A549 treated with AZD2906 at 1 μM for 4 hours (cell line): ENCODE measurements around the gene APOBEC2. TPM values are rescaled to one million over a fixed set of nuclear protein-coding genes. Genes with fewer than 3 reads are reported as not detected.

Source experiments
- total RNA-seq: library from RNA; stranded (reverse); fragments of 200-300 nt; extraction: Qiagen RNA extraction; gene quantifications from 5 replicates; pipeline ENCODE4 v1.2.3, GENCODE V29; 2022

The APOBEC2 gene
- not detected in 5 replicates for total RNA-seq

DNA sequence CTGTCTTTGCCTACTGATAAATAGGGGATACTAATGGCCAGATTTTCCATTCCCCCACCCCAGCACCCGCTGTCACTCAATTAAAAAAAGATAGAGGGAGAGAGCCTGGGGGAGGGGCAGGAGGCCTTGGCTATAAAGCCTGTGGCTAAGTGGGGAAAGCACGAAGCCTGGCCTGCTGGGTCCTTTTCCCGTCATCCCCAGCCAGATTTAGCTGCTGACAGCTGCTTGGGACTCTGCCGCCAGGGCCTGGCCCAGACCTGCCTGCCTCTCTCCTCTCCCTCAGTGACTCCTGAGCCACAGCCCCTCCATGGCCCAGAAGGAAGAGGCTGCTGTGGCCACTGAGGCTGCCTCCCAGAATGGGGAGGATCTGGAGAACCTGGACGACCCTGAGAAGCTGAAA is at the start of gene APOBEC2:
Gene APOBEC2 (plus strand): TSS at position 162 of the 400 bp plus-strand sequence. CDS start 146 bp downstream, at position 308.

DNA sequence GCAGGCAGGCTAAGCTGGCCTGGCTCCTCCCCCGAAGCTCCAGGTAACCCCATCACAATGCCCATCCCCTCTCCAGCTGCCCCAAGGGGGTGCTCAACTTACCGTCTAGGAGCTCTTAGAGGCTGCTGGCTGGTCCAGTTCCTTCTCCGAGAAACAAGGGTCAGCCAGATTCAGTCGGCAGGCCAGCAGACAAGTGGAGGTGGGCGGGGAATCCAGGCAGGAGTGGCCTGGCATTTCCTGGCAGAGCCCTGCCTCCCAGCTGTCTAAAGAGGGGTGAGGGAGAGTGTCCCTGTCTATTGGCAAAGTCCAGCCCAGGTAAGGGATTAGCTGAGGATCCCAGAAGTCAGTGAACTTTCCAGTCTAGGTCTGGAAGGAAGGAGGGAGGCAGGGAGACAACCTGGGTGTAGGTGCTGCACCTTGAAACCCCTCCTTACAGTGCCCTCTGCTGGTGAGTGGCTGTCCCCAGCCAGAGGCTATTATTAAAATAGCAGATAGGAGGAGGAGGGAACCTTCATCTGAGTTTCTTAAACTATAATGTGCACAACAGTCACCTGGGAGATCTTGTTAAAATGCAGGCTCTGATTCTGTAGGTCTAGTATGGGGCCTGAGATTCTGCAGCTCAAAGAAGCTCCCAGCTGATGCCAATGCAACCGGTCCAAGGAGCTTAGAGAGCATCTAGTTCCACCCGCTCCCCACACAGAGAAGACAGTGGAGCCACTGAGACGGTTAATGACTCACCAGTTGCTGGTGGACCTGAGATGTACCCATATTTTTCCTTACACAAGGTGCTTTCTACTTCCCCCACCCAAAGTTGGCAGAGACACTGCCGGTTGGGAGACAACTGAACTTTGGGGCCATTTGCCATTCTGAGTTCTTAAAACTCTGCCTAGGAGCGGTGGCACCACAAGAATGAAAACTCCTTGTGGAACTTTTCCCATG is 13.7 kb upstream of the APOBEC2 start, which contains the start of gene UNC5CL:
Gene UNC5CL (minus strand): TSS at position 162 of the 939 bp plus-strand sequence. CDS start 4,147 bp downstream, outside the sequence.

DNA sequence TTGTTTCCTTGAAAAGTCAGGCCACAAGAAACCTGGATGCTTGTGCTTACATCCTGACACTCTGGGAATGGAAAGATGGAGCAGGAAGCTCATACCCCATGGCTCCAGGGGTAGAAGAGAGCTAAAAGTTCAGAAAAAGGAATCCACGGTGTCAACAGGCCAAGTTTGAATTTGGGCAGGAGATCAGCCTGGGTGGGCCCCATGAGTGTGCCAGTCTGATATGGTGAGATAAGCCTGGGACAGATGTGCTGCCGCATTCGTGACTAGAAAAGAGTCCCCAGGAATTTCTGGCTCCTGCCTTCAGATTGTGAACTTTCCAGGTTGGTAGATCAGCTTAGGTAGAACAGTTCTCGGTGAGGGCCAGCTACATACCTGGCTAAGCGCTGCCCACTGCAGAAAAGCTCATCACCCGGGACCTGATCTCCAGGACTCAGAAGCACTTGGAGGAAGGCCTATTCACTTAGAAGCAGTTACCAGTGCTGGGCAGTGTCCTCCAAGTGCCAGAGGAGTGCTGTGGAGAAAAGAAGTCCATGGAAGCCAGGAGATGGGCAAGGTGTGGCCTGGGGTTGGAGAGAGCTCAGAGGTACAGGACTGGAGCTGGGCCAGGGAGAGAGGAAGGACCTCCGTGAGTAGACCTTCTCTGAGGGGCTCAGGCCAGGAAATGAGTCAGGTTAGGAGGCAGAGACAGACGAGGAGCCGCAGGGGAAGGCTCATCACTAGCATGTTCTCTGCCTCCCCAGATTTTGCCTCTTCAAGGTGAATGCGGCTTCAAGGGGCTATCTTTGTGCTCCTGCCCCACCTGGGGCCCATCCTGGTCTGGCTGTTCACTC is 10.6 kb upstream of the APOBEC2 start, which contains the start of gene TSPO2:
Gene TSPO2 (plus strand): TSS at position 242 of the 830 bp plus-strand sequence. CDS start 519 bp downstream, at position 761.

DNA sequence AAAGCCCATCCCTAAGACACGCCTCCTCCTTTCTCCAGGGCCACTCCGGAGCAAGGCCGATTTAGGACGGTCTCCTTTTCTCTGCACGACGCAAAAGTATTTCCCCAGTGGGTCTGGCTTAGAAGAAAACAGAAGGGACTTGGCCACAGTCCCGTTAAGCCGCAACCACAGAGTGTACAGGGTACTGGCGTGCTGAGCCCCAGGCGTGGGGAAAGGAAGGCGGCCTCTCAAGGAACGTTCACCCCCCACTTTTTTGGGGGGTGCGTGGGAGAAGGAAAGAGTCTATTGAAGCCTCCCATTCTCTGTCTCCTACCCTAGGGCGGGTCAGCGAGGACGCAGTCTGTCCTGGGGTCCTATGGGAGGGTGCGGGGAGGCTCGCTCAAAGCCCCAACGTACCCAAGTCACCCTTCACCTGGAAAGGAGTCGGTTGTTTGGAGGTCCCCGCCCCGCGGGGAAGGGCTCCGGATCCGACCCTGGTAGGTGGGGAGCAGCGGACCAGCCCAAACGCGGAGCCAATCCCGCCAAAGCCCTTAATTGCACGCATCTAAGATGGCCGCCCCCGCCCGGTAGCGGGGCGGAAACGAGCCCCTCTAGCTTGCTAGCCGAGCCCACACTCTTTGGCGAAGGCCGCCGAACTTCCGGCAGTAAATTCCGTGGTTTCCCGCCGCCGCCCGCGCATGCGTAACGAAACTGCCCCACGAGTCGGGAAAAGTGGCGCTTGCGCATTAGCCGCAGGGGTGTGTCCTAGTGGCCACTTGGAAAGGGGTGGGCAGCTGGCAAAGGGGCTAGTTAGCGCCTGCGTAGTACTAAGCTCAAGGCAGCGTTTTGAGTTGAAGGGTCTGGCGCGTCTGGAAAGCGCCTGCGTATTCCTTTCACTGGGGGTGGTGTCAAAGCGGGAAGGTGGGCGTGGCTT is 19.2 kb downstream of the APOBEC2 start, which contains the start of gene OARD1:
Gene OARD1 (minus strand): TSS at position 434 of the 913 bp plus-strand sequence. CDS start 722 bp downstream, outside the sequence.

DNA sequence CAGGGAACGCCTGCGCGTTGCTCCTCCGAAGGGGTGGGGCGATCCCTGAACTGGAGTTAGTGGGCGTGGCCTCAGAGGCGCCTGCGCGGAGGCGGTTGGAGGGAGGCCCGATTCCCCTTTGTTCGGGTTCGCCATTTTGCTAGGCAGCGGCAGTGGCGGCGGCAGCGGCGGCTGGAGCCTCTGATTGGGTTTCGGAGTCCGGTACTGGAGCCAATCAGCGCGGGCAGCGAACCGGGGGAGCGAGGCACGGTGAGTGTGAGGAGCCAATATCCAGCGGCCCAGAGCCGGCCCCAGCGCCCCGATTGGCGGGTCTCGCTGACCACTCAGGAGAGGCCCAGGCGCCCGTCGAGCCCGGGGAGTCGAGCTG is 19.8 kb downstream of the APOBEC2 start, which contains the start of gene NFYA:
Gene NFYA (plus strand): TSS at position 139 of the 367 bp plus-strand sequence. CDS start 6,116 bp downstream, outside the sequence.

Other genes starting within 250 kb of the APOBEC2 start
- 0.34 to 0.78 TPM (median 0.62 TPM) in 5 replicates for gene UNC5CL, start 14.0 kb upstream of the APOBEC2 start, total RNA-seq
- 0.09 TPM in 1 of 5 replicates, not detected in the others for gene TSPO2, start 10.7 kb upstream of the APOBEC2 start, total RNA-seq
- 17.1 to 20.7 TPM (median 18.7 TPM) in 5 replicates for gene OARD1, start 19.2 kb downstream of the APOBEC2 start, total RNA-seq
- gene NFYA, start 19.8 kb downstream of the APOBEC2 start, total RNA-seq: 10.3 to 14.3 TPM (median 12.7 TPM) in 5 replicates
- gene TREML1, start 101.1 kb downstream of the APOBEC2 start, total RNA-seq: not detected in 5 replicates
- gene TREM2, start 109.9 kb downstream of the APOBEC2 start, total RNA-seq: 0.07 TPM in 1 of 5 replicates, not detected in the others
- gene TREML2, start 147.9 kb downstream of the APOBEC2 start, total RNA-seq: not detected in 5 replicates
- not detected in 5 replicates for gene TREML4, start 175.1 kb downstream of the APOBEC2 start, total RNA-seq
- gene TREM1, start 233.5 kb downstream of the APOBEC2 start, total RNA-seq: 0.09 to 0.33 TPM (median 0.16 TPM) in 5 replicates